C4-2B (cell line): ENCODE results near the gene ERICH6.

Source experiments
- H3K27ac ChIP-seq: fragments of 450-650 bp; 2 replicates; pipeline ENCODE4 v1.5.1; 2017
- ZFX ChIP-seq: fragments of 450-650 bp; IDR thresholded peaks from 2 replicates; pipeline ENCODE4 v1.6.1; 2017
- TF ChIP-seq, protein P1 (sequence below): fragments of 450-650 bp; conservative IDR thresholded peaks from 2 replicates; pipeline ENCODE4 v1.5.1; 2017; ENCODE audit warnings: mild to moderate bottlenecking

ERICH6 gene

DNA sequence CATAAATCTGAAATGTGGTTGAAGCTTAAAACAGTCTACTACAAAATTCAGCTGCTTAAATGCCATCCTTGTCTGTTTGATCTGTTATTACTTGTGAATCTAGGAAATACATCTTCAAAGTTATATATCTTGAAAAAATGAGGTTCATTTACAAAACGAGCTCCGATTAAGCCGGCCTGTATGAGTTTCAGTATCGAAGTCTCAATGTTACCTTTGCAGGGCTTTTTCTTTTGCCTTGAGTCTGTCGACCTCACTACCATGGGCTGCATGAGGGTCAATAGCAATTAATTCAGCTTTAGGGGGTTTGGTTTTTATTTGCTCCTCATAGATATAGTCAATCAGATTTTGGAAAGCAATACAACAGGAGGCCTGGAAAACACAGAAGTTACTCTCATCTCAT lies 23.2 kb downstream of the ERICH6 start:
- no peak for TF ChIP-seq ZFX
- TF ChIP-seq, protein P1, sequence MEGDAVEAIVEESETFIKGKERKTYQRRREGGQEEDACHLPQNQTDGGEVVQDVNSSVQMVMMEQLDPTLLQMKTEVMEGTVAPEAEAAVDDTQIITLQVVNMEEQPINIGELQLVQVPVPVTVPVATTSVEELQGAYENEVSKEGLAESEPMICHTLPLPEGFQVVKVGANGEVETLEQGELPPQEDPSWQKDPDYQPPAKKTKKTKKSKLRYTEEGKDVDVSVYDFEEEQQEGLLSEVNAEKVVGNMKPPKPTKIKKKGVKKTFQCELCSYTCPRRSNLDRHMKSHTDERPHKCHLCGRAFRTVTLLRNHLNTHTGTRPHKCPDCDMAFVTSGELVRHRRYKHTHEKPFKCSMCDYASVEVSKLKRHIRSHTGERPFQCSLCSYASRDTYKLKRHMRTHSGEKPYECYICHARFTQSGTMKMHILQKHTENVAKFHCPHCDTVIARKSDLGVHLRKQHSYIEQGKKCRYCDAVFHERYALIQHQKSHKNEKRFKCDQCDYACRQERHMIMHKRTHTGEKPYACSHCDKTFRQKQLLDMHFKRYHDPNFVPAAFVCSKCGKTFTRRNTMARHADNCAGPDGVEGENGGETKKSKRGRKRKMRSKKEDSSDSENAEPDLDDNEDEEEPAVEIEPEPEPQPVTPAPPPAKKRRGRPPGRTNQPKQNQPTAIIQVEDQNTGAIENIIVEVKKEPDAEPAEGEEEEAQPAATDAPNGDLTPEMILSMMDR, result no peak
- no peak overlapping the region for H3K27ac ChIP-seq

DNA sequence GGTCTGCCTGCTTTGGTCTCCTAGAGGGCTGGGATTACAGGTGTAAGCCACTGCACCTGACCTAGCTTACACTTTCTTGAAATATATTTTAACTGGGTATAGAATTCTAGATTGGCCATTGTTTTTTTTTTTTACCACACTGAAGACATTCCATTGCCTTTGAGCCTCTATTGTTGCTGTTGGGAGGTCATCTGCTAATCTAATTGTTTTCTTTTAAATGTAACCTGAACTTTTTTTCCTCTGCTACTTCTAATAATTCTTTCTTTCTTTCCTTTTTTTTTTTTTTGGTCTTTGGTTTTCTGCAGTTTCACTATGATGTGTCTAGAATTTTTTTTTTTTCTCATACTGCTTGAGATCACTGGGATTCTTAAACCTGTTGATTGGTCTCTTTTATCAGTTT lies 28.1 kb downstream of the ERICH6 start:
- H3K27ac ChIP-seq, result no peak overlapping the region
- TF ChIP-seq, protein P1, result no peak
- TF ChIP-seq ZFX, result no peak

DNA sequence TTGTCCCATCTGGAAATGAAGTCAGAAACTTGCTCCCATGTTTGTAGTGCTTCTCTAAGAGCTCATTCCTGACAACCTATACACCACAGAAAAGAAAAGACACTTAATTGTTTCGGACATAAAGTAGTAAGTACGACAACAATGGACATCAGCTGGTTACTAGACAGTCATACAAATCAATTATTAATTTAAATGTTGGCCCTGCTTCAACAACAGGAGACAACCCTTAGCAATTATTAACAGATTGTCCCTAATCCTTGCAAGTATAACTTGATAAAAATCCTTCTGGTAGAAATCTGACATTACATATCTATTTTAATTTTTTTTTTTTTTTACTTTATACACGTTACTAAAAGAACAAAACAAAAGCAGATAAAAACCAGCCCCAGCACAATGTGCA lies 29.8 kb downstream of the ERICH6 start:
- TF ChIP-seq, protein P1, result no peak
- no peak for TF ChIP-seq ZFX
- no peak overlapping the region for H3K27ac ChIP-seq

DNA sequence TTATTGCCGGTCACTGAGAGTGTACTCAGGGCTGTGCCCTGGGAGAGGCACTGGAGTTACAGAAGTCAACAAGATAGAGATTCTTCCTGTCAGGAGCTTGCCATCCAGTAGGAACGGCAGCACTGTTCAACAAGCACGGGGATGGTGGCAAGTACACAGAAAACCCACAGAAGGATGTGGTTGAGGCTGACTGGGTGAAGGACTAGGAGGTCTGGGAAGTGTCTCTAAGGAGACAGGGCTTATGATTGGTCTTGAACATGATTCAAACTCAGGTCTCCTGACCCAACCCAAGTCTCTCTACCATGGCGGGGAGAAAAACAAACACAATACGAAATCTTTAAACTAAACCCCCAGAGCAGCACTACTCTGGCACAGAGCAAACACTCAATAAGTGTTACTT lies 37.6 kb downstream of the ERICH6 start:
- TF ChIP-seq ZFX, result no peak
- TF ChIP-seq, protein P1, result no peak
- H3K27ac ChIP-seq, result no peak overlapping the region

DNA sequence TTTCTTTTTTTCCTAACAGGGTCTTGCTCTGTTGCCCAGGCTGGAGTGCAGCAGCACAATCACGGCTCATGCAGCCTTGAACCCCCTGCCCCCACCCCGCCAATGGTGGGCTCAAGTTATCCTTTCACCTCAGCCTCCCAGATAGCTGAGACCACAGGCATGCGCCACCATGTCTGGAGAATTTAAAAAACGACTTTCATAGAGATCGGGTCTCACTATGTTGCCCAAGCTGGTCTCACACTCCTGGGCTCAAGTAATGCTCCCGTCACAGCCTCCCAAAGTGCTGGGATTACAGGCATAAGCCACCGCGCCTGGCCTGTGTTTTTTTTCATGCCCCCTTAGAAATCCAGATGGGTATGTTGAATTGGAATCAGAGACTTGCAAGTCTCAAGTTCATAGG lies 40.3 kb downstream of the ERICH6 start:
- TF ChIP-seq, protein P1, result no peak
- TF ChIP-seq ZFX, result no peak
- H3K27ac ChIP-seq, result no peak overlapping the region

DNA sequence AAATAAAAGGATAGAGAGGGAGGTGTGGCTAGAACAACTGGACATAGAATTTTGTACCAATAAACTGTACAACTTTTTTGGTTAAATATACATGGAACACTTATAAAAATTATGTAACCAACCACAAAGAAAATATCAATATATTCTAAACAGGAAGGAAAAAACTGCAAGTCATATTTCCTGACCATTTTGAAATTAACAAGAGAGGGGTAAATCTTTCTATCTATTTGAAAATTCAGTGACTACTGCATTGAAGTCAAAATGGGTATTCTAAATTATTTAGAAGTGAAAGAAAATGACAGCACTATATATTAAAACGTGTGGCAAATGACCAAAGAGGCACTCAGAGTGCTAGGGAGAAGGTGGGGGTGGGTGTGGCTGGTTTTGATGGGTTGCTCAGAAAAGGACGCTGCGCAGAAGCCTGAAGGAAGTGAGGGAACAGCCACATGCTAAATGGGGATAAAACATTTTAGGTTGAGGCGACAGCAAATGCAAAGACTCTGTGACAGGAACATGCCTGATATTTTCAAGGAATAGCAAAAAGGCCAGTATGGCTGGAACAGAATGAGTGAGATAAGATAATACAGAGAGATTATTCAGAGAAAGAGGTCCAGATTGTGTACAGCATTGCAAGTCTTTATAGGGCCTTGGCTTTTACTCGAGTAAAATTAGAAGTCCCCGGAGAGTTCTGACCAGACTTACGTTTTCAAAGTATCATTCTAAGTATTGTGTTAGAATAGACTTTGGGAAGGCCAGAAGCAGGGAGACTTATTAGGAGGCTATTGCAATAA lies 41.1 kb downstream of the ERICH6 start:
- TF ChIP-seq, protein P1, result no peak
- no peak for TF ChIP-seq ZFX
- H3K27ac ChIP-seq, result no peak overlapping the region

DNA sequence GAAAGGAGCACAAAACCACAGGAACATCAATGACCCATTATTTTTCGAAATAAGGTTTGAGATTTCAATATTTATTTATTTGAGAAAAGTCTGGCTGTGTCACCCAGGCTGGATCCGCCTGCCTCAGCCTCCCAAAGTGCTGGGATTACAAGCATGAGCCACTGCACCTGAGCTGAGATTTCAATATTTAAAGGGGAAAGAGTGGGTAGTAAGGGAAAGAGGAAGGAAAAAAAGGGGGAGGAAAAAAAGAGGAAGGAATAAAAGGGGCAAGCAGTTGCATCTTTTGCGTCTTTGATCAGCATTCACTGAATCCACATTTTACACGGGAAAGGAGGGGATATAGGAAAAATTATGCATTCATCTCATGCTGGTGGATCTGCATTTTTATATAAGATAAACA lies 47.4 kb downstream of the ERICH6 start:
- TF ChIP-seq, protein P1, result no peak
- no peak for TF ChIP-seq ZFX
- no peak overlapping the region for H3K27ac ChIP-seq
